DMS53 treated with DMSO at 0.1 percent for 48 hours (cell line): ENCODE measurements around the gene PNLIPRP1.

Experiments used
- DNase-seq: peaks from one replicate; lab custom pipeline; 2025; ENCODE audit not compliant: unreplicated experiment; lab: John Stamatoyannopoulos, UW

Gene PNLIPRP1

GRCh38 chr10:116629340-116629739, 38.6 kb downstream of the PNLIPRP1 start:
- no peak for DNase-seq

GRCh38 chr10:116630020-116630419, 39.3 kb downstream of the PNLIPRP1 start:
- DNase-seq, result no peak

GRCh38 chr10:116631871-116632295, 41.1 kb downstream of the PNLIPRP1 start:
- DNase-seq, result no peak

- DNase-seq, result no peak
Observed at GRCh38 chr10:116632596-116633215, 41.9 kb downstream of the PNLIPRP1 start.

- DNase-seq, result no peak
Observed at GRCh38 chr10:116633216-116633600, 42.4 kb downstream of the PNLIPRP1 start.

- no peak for DNase-seq
Observed at GRCh38 chr10:116634126-116634975, 43.6 kb downstream of the PNLIPRP1 start.

- no peak for DNase-seq
Observed at GRCh38 chr10:116636385-116636784, 45.6 kb downstream of the PNLIPRP1 start.

- DNase-seq, result no peak
Observed at GRCh38 chr10:116636976-116637375, 46.2 kb downstream of the PNLIPRP1 start.

GRCh38 chr10:116637830-116638229, 47.1 kb downstream of the PNLIPRP1 start:
- DNase-seq, result no peak

- no peak for DNase-seq
Observed at GRCh38 chr10:116646502-116646901, 55.7 kb downstream of the PNLIPRP1 start.

GRCh38 chr10:116648903-116649302, 58.1 kb downstream of the PNLIPRP1 start:
- no peak for DNase-seq

GRCh38 chr10:116653885-116654284, 63.1 kb downstream of the PNLIPRP1 start:
- no peak for DNase-seq

GRCh38 chr10:116654816-116655215, 64.1 kb downstream of the PNLIPRP1 start:
- no peak for DNase-seq

- DNase-seq, result no peak
Observed at GRCh38 chr10:116655568-116655967, 64.8 kb downstream of the PNLIPRP1 start.

- no peak for DNase-seq
Observed at GRCh38 chr10:116656044-116656443, 65.3 kb downstream of the PNLIPRP1 start.

- no peak for DNase-seq
Observed at GRCh38 chr10:116657863-116658551, 67.2 kb downstream of the PNLIPRP1 start.
